Measurements from ENCODE around the gene VWA5B2.

- TF ChIP-seq POLR2A (IDR thresholded peaks at IDR 0.05) (no peak), CTCF (IDR thresholded peaks at IDR 0.05 in 4 of 5, conservative IDR thresholded peaks at IDR 0.05 in 1 of 5) (no peak)
Observed at GRCh38 chr3:184218814-184219213, 10.6 kb upstream of the VWA5B2 start.

All from gastrocnemius medialis (tissue), 4 donors.